Epithelial cell of proximal tubule (primary cell): ENCODE measurements around the gene PIK3CB. TPM values are rescaled to one million over a fixed set of nuclear protein-coding genes. Genes with fewer than 3 reads are reported as not detected.
"Not testable (repeated sequence)": the region's sequence is repeated elsewhere in the genome, so short reads cannot be mapped to it uniquely, and the experiment has no call there.

Experiments used
- DNase-seq: peaks from one replicate; pipeline ENCODE4 v3.0.0-alpha.2; 2011; ENCODE audit warnings: low read depth
- H3K4me3 ChIP-seq: 2 replicates; pipeline ENCODE4 v1.5.1; 2011; ENCODE audit warnings: low read depth, mild to moderate bottlenecking, low read length
- CTCF ChIP-seq: conservative IDR thresholded peaks from 2 replicates; pipeline ENCODE4 v1.5.1; 2012; ENCODE audit warnings: low read depth, mild to moderate bottlenecking, low read length
- total RNA-seq: library from RNA; depleted of rRNA; stranded (reverse); fragments of >200 nt; gene quantifications from 2 replicates; pipeline ENCODE4 v1.2.3, GENCODE V29; 2015

Gene PIK3CB
- total RNA-seq, 1 donor from 2014 or later, result 9.1 TPM

DNA sequence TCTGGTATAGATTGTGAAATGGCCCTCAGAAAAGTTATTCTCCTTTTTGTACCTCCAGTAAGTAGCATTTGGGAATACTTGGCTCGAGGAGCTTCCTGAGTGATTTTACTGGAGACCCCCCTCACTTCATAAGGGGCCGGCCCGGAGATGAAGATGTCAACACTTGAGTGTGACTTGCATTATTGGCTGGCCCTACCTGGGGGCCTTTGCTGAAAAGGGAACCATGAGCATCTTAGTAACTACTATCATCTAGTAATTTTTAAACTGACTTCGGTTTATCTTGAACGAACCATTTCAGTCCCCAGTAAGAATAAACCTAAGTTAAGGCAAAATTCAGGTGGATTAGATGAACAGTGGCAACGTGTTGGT, 224.8 kb downstream of the PIK3CB start:
- H3K4me3 ChIP-seq, result peak overlapping the region; percentile 69
- DNase-seq, result no peak
- no peak for TF ChIP-seq CTCF

- H3K4me3 ChIP-seq, result peak within 1 kb of the TSS; percentile 69
- no peak for DNase-seq
- no peak for TF ChIP-seq CTCF
These were observed 226.2 kb downstream of the PIK3CB start, which contains the start of gene FAIM for GRCh38 chr3:138608322-138609135. Gene FAIM (plus strand): TSS chr3:138608771. CDS start chr3:138619727, 10,956 bp downstream.

- not testable (repeated sequence) for H3K4me3 ChIP-seq, DNase-seq
These were observed 230.6 kb downstream of the PIK3CB start for GRCh38 chr3:138604106-138604595.

Other genes starting within 250 kb of the PIK3CB start
- 12.8 and 21.0 TPM in 2 replicates for gene CEP70, start 240.7 kb downstream of the PIK3CB start, total RNA-seq
- 16.1 and 20.3 TPM in 2 replicates for gene FAIM, start 226.2 kb downstream of the PIK3CB start, total RNA-seq
- 1.5 and 2.0 TPM in 2 replicates for gene FOXL2, start 112.2 kb upstream of the PIK3CB start, total RNA-seq
- gene FOXL2NB, start 112.3 kb upstream of the PIK3CB start, total RNA-seq, result 0.80 and 3.5 TPM in 2 replicates
- not detected in 2 replicates for gene PRR23A, start 171.3 kb upstream of the PIK3CB start, total RNA-seq
- gene PRR23B, start 186.0 kb upstream of the PIK3CB start, total RNA-seq, result not detected in 2 replicates
- gene PRR23C, start 210.0 kb upstream of the PIK3CB start, total RNA-seq, result not detected in 2 replicates